ENCODE results near the gene CLEC18B. TPM values are rescaled to one million over a fixed set of nuclear protein-coding genes. Genes with fewer than 3 reads are reported as not detected.
A peak's percentile ranks its signal among the peaks of the same experiment; 100 is the strongest.
"Not testable (repeated sequence)": the region's sequence is repeated elsewhere in the genome, so short reads cannot be mapped to it uniquely, and the experiment has no call there.

Gene CLEC18B
- total RNA-seq, 2 experiments from 2014 or later: 1.5 to 1.7 TPM

- ATAC-seq (ENCODE audit: low read depth) (no peak), DNase-seq (no peak)
- Mint-ChIP-seq H3K9me3 (no peaks in the 10 kb centered on the region), H3K27ac (peak overlapping the region; percentile 45), H3K4me3 (no peak overlapping the region), H3K27me3 (no peaks in the 10 kb centered on the region), H3K4me1 (peaks cover 24% of the 10 kb centered on the region), H3K36me3 (peaks cover 36% of the 10 kb centered on the region)
- POLR2A ChIA-PET: no interaction called here
Measured at GRCh38 chr16:74451951-74452758, 30.9 kb upstream of the CLEC18B start.

- Mint-ChIP-seq H3K36me3 (peaks cover 37% of the 10 kb centered on the region), H3K4me1 (peaks cover 30% of the 10 kb centered on the region), H3K9me3 (no peaks in the 10 kb centered on the region), H3K27me3 (no peaks in the 10 kb centered on the region), H3K27ac (no peak overlapping the region), H3K4me3 (no peak overlapping the region)
- DNase-seq (no peak), ATAC-seq (ENCODE audit: low read depth) (no peak)
- POLR2A ChIA-PET: no interaction called here
Measured at GRCh38 chr16:74450967-74451760, 29.9 kb upstream of the CLEC18B start.

GRCh38 chr16:74450236-74450635 lies 29.0 kb upstream of the CLEC18B start:
- POLR2A ChIA-PET: no interaction called here
- peak overlapping the region; percentile 21 for H3K27ac Mint-ChIP-seq
- DNase-seq: no peak
- no peak overlapping the region for H3K4me3 Mint-ChIP-seq
- peaks cover 30% of the 10 kb centered on the region for H3K4me1 Mint-ChIP-seq
- H3K27me3 Mint-ChIP-seq: no peaks in the 10 kb centered on the region
- peaks cover 32% of the 10 kb centered on the region for H3K36me3 Mint-ChIP-seq
- H3K9me3 Mint-ChIP-seq: no peaks in the 10 kb centered on the region
- ATAC-seq (ENCODE audit: low read depth): no peak

GRCh38 chr16:74449470-74449869 lies 28.2 kb upstream of the CLEC18B start:
- no peak for DNase-seq
- no peaks in the 10 kb centered on the region for H3K9me3 Mint-ChIP-seq
- peaks cover 27% of the 10 kb centered on the region for H3K36me3 Mint-ChIP-seq
- no peak overlapping the region for H3K4me3 Mint-ChIP-seq
- POLR2A ChIA-PET: no interaction called here
- H3K4me1 Mint-ChIP-seq: peaks cover 30% of the 10 kb centered on the region
- ATAC-seq (ENCODE audit: low read depth): no peak
- H3K27me3 Mint-ChIP-seq: no peaks in the 10 kb centered on the region
- peak overlapping the region; percentile 48 for H3K27ac Mint-ChIP-seq

GRCh38 chr16:74448990-74449389 lies 27.7 kb upstream of the CLEC18B start:
- Mint-ChIP-seq H3K9me3 (no peaks in the 10 kb centered on the region), H3K27me3 (no peaks in the 10 kb centered on the region), H3K4me3 (no peak overlapping the region), H3K4me1 (peaks cover 30% of the 10 kb centered on the region), H3K36me3 (peaks cover 27% of the 10 kb centered on the region), H3K27ac (no peak overlapping the region)
- POLR2A ChIA-PET: no interaction called here
- no peak for ATAC-seq (ENCODE audit: low read depth)
- no peak for DNase-seq

- Mint-ChIP-seq H3K4me1 (peaks cover 35% of the 10 kb centered on the region), H3K9me3 (no peaks in the 10 kb centered on the region), H3K27ac (peak overlapping the region; percentile 37), H3K27me3 (no peaks in the 10 kb centered on the region), H3K36me3 (peaks cover 25% of the 10 kb centered on the region), H3K4me3 (peak overlapping the region; percentile 33)
- no peak for DNase-seq
- POLR2A ChIA-PET: no interaction called here
- ATAC-seq (ENCODE audit: low read depth): no peak
Measured at GRCh38 chr16:74447578-74447977, 26.3 kb upstream of the CLEC18B start.

- Mint-ChIP-seq H3K4me1 (peaks cover 31% of the 10 kb centered on the region), H3K27ac (no peak overlapping the region), H3K9me3 (no peaks in the 10 kb centered on the region), H3K36me3 (peaks cover 20% of the 10 kb centered on the region), H3K4me3 (no peak overlapping the region), H3K27me3 (no peaks in the 10 kb centered on the region)
- POLR2A ChIA-PET: no interaction called here
- ATAC-seq (ENCODE audit: low read depth): no peak
- no peak for DNase-seq
Measured at GRCh38 chr16:74446866-74447265, 25.6 kb upstream of the CLEC18B start.

- DNase-seq; ATAC-seq (ENCODE audit: low read depth); H3K4me3 Mint-ChIP-seq; POLR2A ChIA-PET; H3K27ac Mint-ChIP-seq; H3K9me3 Mint-ChIP-seq; H3K27me3 Mint-ChIP-seq: not testable (repeated sequence)
- peaks cover 31% of the 10 kb centered on the region for H3K36me3 Mint-ChIP-seq
- H3K4me1 Mint-ChIP-seq: peaks cover 36% of the 10 kb centered on the region
Measured at GRCh38 chr16:74443624-74444346, 22.5 kb upstream of the CLEC18B start.

- ATAC-seq (ENCODE audit: low read depth): no peak
- Mint-ChIP-seq H3K36me3 (peaks cover 35% of the 10 kb centered on the region), H3K4me1 (peaks cover 31% of the 10 kb centered on the region), H3K27ac (peak overlapping the region; percentile 94), H3K27me3 (no peaks in the 10 kb centered on the region), H3K9me3 (no peaks in the 10 kb centered on the region), H3K4me3 (no peak overlapping the region)
- no peak for DNase-seq
- POLR2A ChIA-PET: interaction anchor here (0.7 to 1.4 kb wide), 2 partner anchors 150 to 167 kb away, joined by 5 to 6 read pairs; partner anchors contain the start of gene GLG1
Measured at GRCh38 chr16:74439685-74440084, 18.4 kb upstream of the CLEC18B start.

GRCh38 chr16:74438492-74438979 lies 17.3 kb upstream of the CLEC18B start:
- Mint-ChIP-seq H3K27me3 (no peaks in the 10 kb centered on the region), H3K27ac (peak overlapping the region; percentile 94), H3K9me3 (no peaks in the 10 kb centered on the region), H3K4me3 (peak overlapping the region; percentile 72), H3K4me1 (peaks cover 30% of the 10 kb centered on the region), H3K36me3 (peaks cover 34% of the 10 kb centered on the region)
- DNase-seq (no peak), ATAC-seq (ENCODE audit: low read depth) (peak; percentile 93)
- POLR2A ChIA-PET: interaction anchor here (0.5 to 1.4 kb wide), 6 partner anchors 66 to 1200 kb away, joined by 3 to 6 read pairs (median 3); partner anchors contain the start of genes GLG1 and RFWD3

- H3K4me3 Mint-ChIP-seq: no peak overlapping the region
- H3K27me3 Mint-ChIP-seq: no peaks in the 10 kb centered on the region
- H3K9me3 Mint-ChIP-seq: no peaks in the 10 kb centered on the region
- no peak for DNase-seq
- POLR2A ChIA-PET: no interaction called here
- H3K4me1 Mint-ChIP-seq: peaks cover 5% of the 10 kb centered on the region
- no peak for ATAC-seq (ENCODE audit: low read depth)
- peaks cover 10% of the 10 kb centered on the region for H3K36me3 Mint-ChIP-seq
- peak overlapping the region; percentile 36 for H3K27ac Mint-ChIP-seq
Measured at GRCh38 chr16:74431516-74431915, 10.2 kb upstream of the CLEC18B start.

- peak; percentile 49 for DNase-seq
- POLR2A ChIA-PET, H3K4me3 Mint-ChIP-seq: not testable (repeated sequence)
Measured at GRCh38 chr16:74430036-74430712, 8.9 kb upstream of the CLEC18B start.

GRCh38 chr16:74428493-74428892 lies 7.2 kb upstream of the CLEC18B start:
- ATAC-seq (ENCODE audit: low read depth); DNase-seq; H3K27ac Mint-ChIP-seq; H3K9me3 Mint-ChIP-seq; H3K4me1 Mint-ChIP-seq; H3K36me3 Mint-ChIP-seq; H3K4me3 Mint-ChIP-seq; POLR2A ChIA-PET; H3K27me3 Mint-ChIP-seq: not testable (repeated sequence)

More at GRCh38 chr16:74430036-74430712, 8.9 kb upstream of the CLEC18B start:
- H3K9me3 Mint-ChIP-seq, H3K27me3 Mint-ChIP-seq, H3K4me1 Mint-ChIP-seq, H3K36me3 Mint-ChIP-seq: not testable (repeated sequence)
- H3K27ac Mint-ChIP-seq: peak overlapping the region; percentile 48
- ATAC-seq (ENCODE audit: low read depth): peak; percentile 83

Measured in activated naive CD8-positive, alpha-beta T cell treated with anti-CD3 and anti-CD28 coated beads, Interleukin-2, amount 10 ng/mL, durations not matched to agents 7 days and 5 days (primary cell).